Epithelial cell of proximal tubule (primary cell): Measurements from ENCODE around the gene GHSR. TPM values are rescaled to one million over a fixed set of nuclear protein-coding genes. Genes with fewer than 3 reads are reported as not detected.

Source experiments
- DNase-seq: peaks from one replicate; pipeline ENCODE4 v3.0.0-alpha.2; 2011; ENCODE audit warnings: low read depth
- H3K4me3 ChIP-seq: 2 replicates; pipeline ENCODE4 v1.5.1; 2011; ENCODE audit warnings: low read depth, mild to moderate bottlenecking, low read length
- CTCF ChIP-seq: conservative IDR thresholded peaks from 2 replicates; pipeline ENCODE4 v1.5.1; 2012; ENCODE audit warnings: low read depth, mild to moderate bottlenecking, low read length
- total RNA-seq: library from RNA; depleted of rRNA; stranded (reverse); fragments of >200 nt; gene quantifications from 2 replicates; pipeline ENCODE4 v1.2.3, GENCODE V29; 2015

The GHSR gene
- total RNA-seq, 1 donor from 2014 or later, result not detected

- no peak for DNase-seq
- TF ChIP-seq CTCF, result no peak
Observed at GRCh38 chr3:172396400-172396799, 51.9 kb downstream of the GHSR start.

GRCh38 chr3:172394692-172395091 lies 53.6 kb downstream of the GHSR start:
- no peak for DNase-seq
- no peak for TF ChIP-seq CTCF
- H3K4me3 ChIP-seq, result no peak overlapping the region

More at GRCh38 chr3:172396400-172396799, 51.9 kb downstream of the GHSR start:
- no peak overlapping the region for H3K4me3 ChIP-seq

Other genes starting within 250 kb of the GHSR start
- 26.3 and 36.2 TPM in 2 replicates for gene TNFSF10, start 75.0 kb upstream of the GHSR start, total RNA-seq